Natural killer cell (primary cell): ENCODE measurements around the gene RAG2. TPM values are rescaled to one million over a fixed set of nuclear protein-coding genes. Genes with fewer than 3 reads are reported as not detected.
A peak's percentile ranks its signal among the peaks of the same experiment; 100 is the strongest.

Source experiments
- ATAC-seq, 3 donors: fragments of 150-1000 bp in 2 of 3; fragments of 200-7000 bp in 1 of 3; cut with Tn5 transposase; 1 replicate in 1 of 3; 2 replicates in 2 of 3; pipeline ENCODE4 v1.10.0; 2021; ENCODE audit warnings: mild to moderate bottlenecking in 2 of 3, moderate library complexity in 2 of 3
- DNase-seq, 2 donors: peaks; one replicate each; pipeline versions ENCODE4 v3.0.0 to v3.0.0-alpha.2; 2013 to 2021; ENCODE audit warnings: mixed read lengths in 1 of 2
- H3K27ac ChIP-seq: one replicate; pipeline ENCODE4 v1.5.1; 2013; ENCODE audit warnings: mild to moderate bottlenecking, low read length
- H3K27me3 ChIP-seq: one replicate; pipeline ENCODE4 v1.6.1; 2013; ENCODE audit warnings: low read length; ENCODE audit not compliant: control insufficient read depth, insufficient read depth
- H3K36me3 ChIP-seq: one replicate; pipeline ENCODE4 v1.6.1; 2013; ENCODE audit warnings: low read length; ENCODE audit not compliant: control insufficient read depth, insufficient read depth
- H3K4me1 ChIP-seq: one replicate; pipeline ENCODE4 v1.6.1; 2013; ENCODE audit warnings: low read length; ENCODE audit not compliant: control insufficient read depth, insufficient read depth
- H3K4me3 ChIP-seq: one replicate; pipeline ENCODE4 v1.5.1; 2013; ENCODE audit warnings: low read length
- H3K9me3 ChIP-seq: one replicate; pipeline ENCODE4 v1.6.1; 2013; ENCODE audit warnings: low read length; ENCODE audit not compliant: control insufficient read depth, insufficient read depth
- H3K27ac Mint-ChIP-seq, 2 donors: one replicate each; pipeline ENCODE4 v1.8.0; 2022; ENCODE audit warnings: mild to moderate bottlenecking in 2 of 2, mixed read lengths in 2 of 2, moderate library complexity in 1 of 2
- H3K27me3 Mint-ChIP-seq, 2 donors: one replicate each; pipeline ENCODE4 v1.8.0; 2022; ENCODE audit warnings: low read depth in 2 of 2, mixed read lengths in 2 of 2
- H3K36me3 Mint-ChIP-seq: one replicate; pipeline ENCODE4 v1.8.0; 2022; ENCODE audit warnings: mixed read lengths
- H3K4me1 Mint-ChIP-seq, 2 donors: one replicate each; pipeline ENCODE4 v1.8.0; 2022; ENCODE audit warnings: mixed read lengths in 2 of 2
- H3K4me3 Mint-ChIP-seq: one replicate; pipeline ENCODE4 v1.8.0; 2022; ENCODE audit warnings: mild to moderate bottlenecking, moderate library complexity, mixed read lengths
- H3K9me3 Mint-ChIP-seq, 2 donors: one replicate each; pipeline ENCODE4 v1.8.0; 2022; ENCODE audit warnings: mixed read lengths in 2 of 2
- WGBS: methylation state at CpG from one replicate; pipeline ENCODE4 v1.1.7; 2013; ENCODE audit warnings: missing lambda C conversion rate; ENCODE audit not compliant: insufficient coverage; 5-methylcytosine and 5-hydroxymethylcytosine counted together
- intact Hi-C: fragments of 100-400 bp; cut with micrococcal nuclease; formaldehyde crosslinking; loops from one replicate; pipeline ENCODE4 v1.14.2; 2022
- total RNA-seq, 4 donors: library from RNA; stranded (reverse); fragments of 120-200 nt in 1 of 4; gene quantifications; one replicate each; pipeline versions ENCODE4 v1.2.3 to v1.2.4, GENCODE V29; 2013 to 2022
- TF ChIP-seq, protein P1 (sequence below): fragments of 200-600 bp; IDR thresholded peaks from one replicate; pipeline ENCODE4 v1.8.0; 2022; ENCODE audit warnings: antibody characterized with exemption

The RAG2 gene
- total RNA-seq, 3 donors from 2014 or later (not counting 1 experiment from before 2014, with no cell fraction given), result not detected

DNA sequence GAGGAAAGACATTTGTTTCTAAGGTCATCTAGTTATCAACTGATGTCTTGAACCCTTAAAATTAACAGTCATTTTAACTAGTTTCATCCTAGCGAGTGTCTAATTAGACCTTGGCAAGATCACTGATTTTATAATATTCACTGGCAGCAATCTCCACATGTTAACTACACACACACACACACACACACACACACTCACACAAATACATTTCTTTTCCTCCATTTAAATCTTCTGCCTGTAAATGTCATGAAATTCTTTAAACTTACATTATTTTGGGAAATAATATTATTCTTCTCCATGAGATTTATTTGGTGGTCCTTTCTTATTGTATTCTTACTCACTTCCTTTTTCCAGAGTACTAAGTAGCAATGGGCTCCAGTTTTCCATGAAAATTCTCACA is 6.6 kb downstream of the RAG2 start:
- no peaks in the 10 kb centered on the region for H3K36me3 ChIP-seq
- intact Hi-C loops, result loop anchor here (10.0 kb wide), 1 partner anchor 793 kb away; no protein-coding TSS in a partner anchor
- Mint-ChIP-seq H3K4me3 (no peak overlapping the region), H3K27me3 (peaks cover 40 to 78% of the 10 kb centered on the region in 2 donors), H3K9me3 (no peaks in the 10 kb centered on the region), H3K4me1 (peaks cover 11% of the 10 kb centered on the region in 2 donors), H3K27ac (no peak overlapping the region), H3K36me3 (no peaks in the 10 kb centered on the region)
- no peak for ATAC-seq
- WGBS, result 89% methylated on average over 1 of the region's 1 CpG
- peaks cover 38% of the 10 kb centered on the region for H3K27me3 ChIP-seq
- no peaks in the 10 kb centered on the region for H3K9me3 ChIP-seq
- H3K4me1 ChIP-seq, result peaks cover 6% of the 10 kb centered on the region
- H3K27ac ChIP-seq, result no peak overlapping the region
- TF ChIP-seq, protein P1, sequence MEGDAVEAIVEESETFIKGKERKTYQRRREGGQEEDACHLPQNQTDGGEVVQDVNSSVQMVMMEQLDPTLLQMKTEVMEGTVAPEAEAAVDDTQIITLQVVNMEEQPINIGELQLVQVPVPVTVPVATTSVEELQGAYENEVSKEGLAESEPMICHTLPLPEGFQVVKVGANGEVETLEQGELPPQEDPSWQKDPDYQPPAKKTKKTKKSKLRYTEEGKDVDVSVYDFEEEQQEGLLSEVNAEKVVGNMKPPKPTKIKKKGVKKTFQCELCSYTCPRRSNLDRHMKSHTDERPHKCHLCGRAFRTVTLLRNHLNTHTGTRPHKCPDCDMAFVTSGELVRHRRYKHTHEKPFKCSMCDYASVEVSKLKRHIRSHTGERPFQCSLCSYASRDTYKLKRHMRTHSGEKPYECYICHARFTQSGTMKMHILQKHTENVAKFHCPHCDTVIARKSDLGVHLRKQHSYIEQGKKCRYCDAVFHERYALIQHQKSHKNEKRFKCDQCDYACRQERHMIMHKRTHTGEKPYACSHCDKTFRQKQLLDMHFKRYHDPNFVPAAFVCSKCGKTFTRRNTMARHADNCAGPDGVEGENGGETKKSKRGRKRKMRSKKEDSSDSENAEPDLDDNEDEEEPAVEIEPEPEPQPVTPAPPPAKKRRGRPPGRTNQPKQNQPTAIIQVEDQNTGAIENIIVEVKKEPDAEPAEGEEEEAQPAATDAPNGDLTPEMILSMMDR, result no peak
- H3K4me3 ChIP-seq, result no peak overlapping the region
- DNase-seq, result no peak

DNA sequence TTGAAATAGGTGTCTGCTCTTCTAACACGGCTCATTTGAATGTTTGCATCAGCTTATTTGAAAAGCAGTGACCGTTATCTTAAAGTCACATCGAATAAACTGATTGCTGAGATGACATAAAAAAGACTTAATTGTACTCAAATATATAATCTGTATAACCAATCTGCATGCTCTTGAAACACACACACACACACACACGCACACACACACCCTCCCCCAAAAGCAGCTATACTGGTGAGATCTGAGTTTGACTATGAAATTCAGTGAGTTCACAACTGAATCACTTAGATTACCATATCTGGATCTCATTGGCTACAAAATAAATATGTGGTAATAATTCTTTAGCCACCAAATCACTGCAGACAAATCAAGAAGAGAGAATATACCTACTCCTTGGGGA is 7.5 kb downstream of the RAG2 start:
- Mint-ChIP-seq H3K4me1 (peaks cover 11% of the 10 kb centered on the region in 2 donors), H3K4me3 (no peak overlapping the region), H3K27ac (no peak overlapping the region), H3K36me3 (no peaks in the 10 kb centered on the region), H3K9me3 (no peaks in the 10 kb centered on the region), H3K27me3 (peaks cover 44 to 76% of the 10 kb centered on the region in 2 donors)
- H3K27me3 ChIP-seq, result peaks cover 38% of the 10 kb centered on the region
- TF ChIP-seq, protein P1, result no peak
- H3K27ac ChIP-seq, result no peak overlapping the region
- no peak for ATAC-seq
- peaks cover 6% of the 10 kb centered on the region for H3K4me1 ChIP-seq
- no peaks in the 10 kb centered on the region for H3K9me3 ChIP-seq
- H3K4me3 ChIP-seq, result no peak overlapping the region
- DNase-seq, result no peak
- intact Hi-C loops, result loop anchor here (10.0 kb wide), 1 partner anchor 794 kb away; no protein-coding TSS in a partner anchor
- H3K36me3 ChIP-seq, result no peaks in the 10 kb centered on the region
- 80% methylated on average over 4 of the region's 4 CpGs for WGBS

DNA sequence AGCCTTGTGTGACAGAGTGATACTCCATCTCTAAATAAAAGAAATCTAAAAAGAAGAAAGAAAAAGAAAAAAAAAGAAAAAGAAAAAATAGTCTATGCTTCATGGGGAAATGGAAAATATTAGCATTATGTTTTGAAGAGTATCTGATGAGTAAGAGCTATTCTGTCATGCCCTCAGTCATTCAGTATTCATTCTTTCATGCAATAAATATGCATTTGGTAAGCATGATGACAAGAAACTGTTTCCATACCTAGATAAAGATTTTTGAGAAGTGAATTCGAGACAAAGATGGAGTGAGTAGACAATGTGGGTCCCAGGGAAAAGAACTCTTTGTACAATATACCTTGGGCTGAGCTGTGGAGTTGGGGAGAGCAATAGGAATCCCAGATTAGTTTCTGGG is 9.9 kb downstream of the RAG2 start:
- no peaks in the 10 kb centered on the region for H3K4me1 ChIP-seq
- intact Hi-C loops, result no loop called here
- 53% methylated on average over 1 of the region's 1 CpG for WGBS
- no peak for DNase-seq
- no peak overlapping the region for H3K27ac Mint-ChIP-seq
- H3K27me3 ChIP-seq, result peaks cover 18% of the 10 kb centered on the region
- H3K4me3 ChIP-seq, result no peak overlapping the region
- TF ChIP-seq, protein P1, result no peak
- no peaks in the 10 kb centered on the region for H3K36me3 Mint-ChIP-seq
- no peaks in the 10 kb centered on the region for H3K9me3 ChIP-seq
- no peak for ATAC-seq
- no peaks in the 10 kb centered on the region for H3K4me1 Mint-ChIP-seq
- H3K27me3 Mint-ChIP-seq, result peaks cover 35 to 59% of the 10 kb centered on the region in 2 donors
- no peak overlapping the region for H3K27ac ChIP-seq
- H3K4me3 Mint-ChIP-seq, result no peak overlapping the region
- no peaks in the 10 kb centered on the region for H3K9me3 Mint-ChIP-seq
- H3K36me3 ChIP-seq, result no peaks in the 10 kb centered on the region

DNA sequence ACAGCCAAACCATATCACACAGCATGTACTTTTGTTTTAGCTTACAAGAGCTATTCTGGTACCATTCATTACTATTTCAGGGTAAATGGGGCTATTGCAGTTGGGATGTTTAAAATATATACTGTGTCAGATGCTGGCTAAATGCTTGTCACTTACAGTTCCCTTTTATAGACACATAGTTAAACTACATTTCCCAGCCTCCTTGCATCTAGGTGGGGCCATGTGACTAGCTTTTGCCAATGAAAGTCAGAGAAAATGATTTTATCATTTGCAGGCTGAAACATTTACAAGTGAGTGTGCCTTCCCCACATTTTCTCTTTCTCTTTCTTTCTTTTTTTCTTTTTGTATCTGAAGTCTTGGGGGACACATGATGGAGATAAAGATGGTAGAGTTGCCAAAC is 11.5 kb downstream of the RAG2 start:
- peaks cover 32 to 57% of the 10 kb centered on the region in 2 donors for H3K27me3 Mint-ChIP-seq
- no peaks in the 10 kb centered on the region for H3K9me3 Mint-ChIP-seq
- no peak overlapping the region for H3K27ac ChIP-seq
- no peak overlapping the region for H3K4me3 Mint-ChIP-seq
- no peaks in the 10 kb centered on the region for H3K36me3 ChIP-seq
- no peaks in the 10 kb centered on the region for H3K36me3 Mint-ChIP-seq
- no peak overlapping the region for H3K4me3 ChIP-seq
- H3K27ac Mint-ChIP-seq, result no peak overlapping the region
- intact Hi-C loops, result no loop called here
- H3K4me1 Mint-ChIP-seq, result no peaks in the 10 kb centered on the region
- ATAC-seq (peak in 1 of 3 donors; percentile 37), DNase-seq (no peak)
- no peaks in the 10 kb centered on the region for H3K4me1 ChIP-seq
- H3K9me3 ChIP-seq, result no peaks in the 10 kb centered on the region
- TF ChIP-seq, protein P1, result no peak
- H3K27me3 ChIP-seq, result peaks cover 10% of the 10 kb centered on the region
